Left ventricle myocardium inferior (tissue), 1 donor: ENCODE results near the gene MAX. TPM values are rescaled to one million over a fixed set of nuclear protein-coding genes. Genes with fewer than 3 reads are reported as not detected.

Experiments
- DNase-seq: peaks from one replicate; pipeline ENCODE4 v3.0.0-alpha.2; 2020
- H3K27ac ChIP-seq: fragments of 200-600 bp; replicated peaks from 2 replicates; pipeline ENCODE4 v1.8.0; 2021
- H3K27me3 ChIP-seq: fragments of 200-600 bp; 2 replicates; pipeline ENCODE4 v1.8.0; 2021; ENCODE audit warnings: low read depth
- H3K36me3 ChIP-seq: fragments of 200-600 bp; 2 replicates; pipeline ENCODE4 v1.8.0; 2021
- H3K4me1 ChIP-seq: fragments of 200-600 bp; 2 replicates; pipeline ENCODE4 v1.8.0; 2021
- H3K4me3 ChIP-seq: fragments of 200-600 bp; 2 replicates; pipeline ENCODE4 v1.8.0; 2021; ENCODE audit warnings: mild to moderate bottlenecking, moderate library complexity
- H3K9me3 ChIP-seq: fragments of 200-600 bp; replicated peaks from 2 replicates; pipeline ENCODE4 v1.8.0; 2021
- intact Hi-C: fragments of 100-400 bp; cut with micrococcal nuclease; formaldehyde crosslinking; loops from one replicate; pipeline ENCODE4 v1.11.0; 2022
- total RNA-seq: library from RNA; stranded (reverse); fragmentation: NEBNext Ultra II Directional; extraction: Animal tissue kit (Norgen Biotek cat#: 25700); gene quantifications from one replicate; pipeline ENCODE4 v1.2.1, GENCODE V29; 2021
- TF ChIP-seq, protein P1 (sequence below): fragments of 200-600 bp; IDR thresholded peaks from 2 replicates; pipeline ENCODE4 v1.8.0; 2021; ENCODE audit warnings: antibody characterized with exemption, mild to moderate bottlenecking, borderline replicate concordance
- donor health status: DM: no; HTN: yes; CAD: no; lungs with severe emphysema.

Gene MAX
- total RNA-seq, 1 donor from 2014 or later: 81.9 TPM

DNA sequence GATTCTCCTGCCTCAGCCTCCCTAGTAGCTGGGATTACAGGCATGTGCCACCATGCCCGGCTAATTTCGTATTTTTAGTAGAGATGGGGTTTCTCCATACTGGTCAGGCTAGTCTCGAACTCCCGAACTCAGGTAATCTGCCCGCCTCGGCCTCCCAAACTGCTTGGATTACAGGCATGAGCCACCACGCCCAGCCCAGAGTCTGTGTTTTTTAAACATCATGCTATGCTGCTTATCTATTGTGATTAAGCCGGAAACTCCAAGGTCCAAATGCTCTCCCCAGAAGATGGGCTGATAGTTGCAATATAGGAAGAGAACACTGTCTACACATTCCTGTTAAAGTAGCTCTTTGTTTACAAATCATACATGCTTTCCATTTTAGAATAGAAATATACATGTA is 30.5 kb upstream of the MAX start:
- TF ChIP-seq, protein P1, sequence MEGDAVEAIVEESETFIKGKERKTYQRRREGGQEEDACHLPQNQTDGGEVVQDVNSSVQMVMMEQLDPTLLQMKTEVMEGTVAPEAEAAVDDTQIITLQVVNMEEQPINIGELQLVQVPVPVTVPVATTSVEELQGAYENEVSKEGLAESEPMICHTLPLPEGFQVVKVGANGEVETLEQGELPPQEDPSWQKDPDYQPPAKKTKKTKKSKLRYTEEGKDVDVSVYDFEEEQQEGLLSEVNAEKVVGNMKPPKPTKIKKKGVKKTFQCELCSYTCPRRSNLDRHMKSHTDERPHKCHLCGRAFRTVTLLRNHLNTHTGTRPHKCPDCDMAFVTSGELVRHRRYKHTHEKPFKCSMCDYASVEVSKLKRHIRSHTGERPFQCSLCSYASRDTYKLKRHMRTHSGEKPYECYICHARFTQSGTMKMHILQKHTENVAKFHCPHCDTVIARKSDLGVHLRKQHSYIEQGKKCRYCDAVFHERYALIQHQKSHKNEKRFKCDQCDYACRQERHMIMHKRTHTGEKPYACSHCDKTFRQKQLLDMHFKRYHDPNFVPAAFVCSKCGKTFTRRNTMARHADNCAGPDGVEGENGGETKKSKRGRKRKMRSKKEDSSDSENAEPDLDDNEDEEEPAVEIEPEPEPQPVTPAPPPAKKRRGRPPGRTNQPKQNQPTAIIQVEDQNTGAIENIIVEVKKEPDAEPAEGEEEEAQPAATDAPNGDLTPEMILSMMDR: no peak
- H3K27ac ChIP-seq: no peak overlapping the region
- intact Hi-C loops: no loop called here
- no peak overlapping the region for H3K4me3 ChIP-seq
- H3K9me3 ChIP-seq: no peaks in the 10 kb centered on the region
- no peak for DNase-seq
- no peaks in the 10 kb centered on the region for H3K36me3 ChIP-seq
- no peaks in the 10 kb centered on the region for H3K27me3 ChIP-seq
- H3K4me1 ChIP-seq: peaks cover 4% of the 10 kb centered on the region

DNA sequence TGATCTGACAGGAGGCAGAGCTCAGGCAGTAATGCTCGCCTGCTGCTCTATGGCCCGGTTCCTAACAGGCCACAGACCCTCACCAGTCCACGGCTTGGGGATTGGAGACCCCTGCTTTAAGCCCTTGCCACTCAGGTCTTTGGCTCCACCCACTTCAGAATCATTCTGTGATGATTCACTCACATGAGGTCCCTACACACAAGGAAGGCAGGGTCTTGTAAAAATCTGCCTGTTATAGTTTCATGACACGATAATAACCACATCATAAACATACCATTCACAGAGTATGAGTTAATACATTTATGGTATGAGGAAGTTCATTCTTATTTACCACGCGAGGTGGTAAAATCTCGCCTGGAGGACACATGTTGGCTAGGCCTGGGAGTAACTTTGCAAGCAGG is 29.0 kb upstream of the MAX start:
- no peak overlapping the region for H3K4me3 ChIP-seq
- intact Hi-C loops: no loop called here
- H3K4me1 ChIP-seq: peaks cover 4% of the 10 kb centered on the region
- no peak for DNase-seq
- no peaks in the 10 kb centered on the region for H3K27me3 ChIP-seq
- no peaks in the 10 kb centered on the region for H3K36me3 ChIP-seq
- TF ChIP-seq, protein P1: no peak
- no peaks in the 10 kb centered on the region for H3K9me3 ChIP-seq
- H3K27ac ChIP-seq: no peak overlapping the region

DNA sequence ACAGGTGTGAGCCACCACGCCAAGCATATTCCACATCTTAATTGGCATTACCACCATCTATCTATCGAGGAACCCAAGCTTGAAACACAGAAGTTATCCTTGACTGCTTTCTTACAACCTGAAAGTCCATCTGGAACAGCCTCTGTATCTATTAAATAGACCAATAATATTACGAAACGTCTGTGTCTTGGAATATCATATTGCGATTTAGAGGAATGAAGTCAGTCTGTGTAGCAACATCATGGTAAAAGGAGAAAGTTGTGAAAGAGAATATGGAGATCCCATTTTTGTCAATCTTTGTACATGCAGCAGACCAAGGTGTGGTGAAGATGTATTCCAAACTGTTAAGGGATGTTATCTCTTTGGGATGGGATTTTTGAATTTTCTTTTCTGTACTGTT is 25.8 kb upstream of the MAX start:
- no peaks in the 10 kb centered on the region for H3K36me3 ChIP-seq
- no peak for DNase-seq
- intact Hi-C loops: no loop called here
- TF ChIP-seq, protein P1: no peak
- no peak overlapping the region for H3K4me3 ChIP-seq
- H3K9me3 ChIP-seq: no peaks in the 10 kb centered on the region
- no peak overlapping the region for H3K27ac ChIP-seq
- no peaks in the 10 kb centered on the region for H3K4me1 ChIP-seq
- no peaks in the 10 kb centered on the region for H3K27me3 ChIP-seq

DNA sequence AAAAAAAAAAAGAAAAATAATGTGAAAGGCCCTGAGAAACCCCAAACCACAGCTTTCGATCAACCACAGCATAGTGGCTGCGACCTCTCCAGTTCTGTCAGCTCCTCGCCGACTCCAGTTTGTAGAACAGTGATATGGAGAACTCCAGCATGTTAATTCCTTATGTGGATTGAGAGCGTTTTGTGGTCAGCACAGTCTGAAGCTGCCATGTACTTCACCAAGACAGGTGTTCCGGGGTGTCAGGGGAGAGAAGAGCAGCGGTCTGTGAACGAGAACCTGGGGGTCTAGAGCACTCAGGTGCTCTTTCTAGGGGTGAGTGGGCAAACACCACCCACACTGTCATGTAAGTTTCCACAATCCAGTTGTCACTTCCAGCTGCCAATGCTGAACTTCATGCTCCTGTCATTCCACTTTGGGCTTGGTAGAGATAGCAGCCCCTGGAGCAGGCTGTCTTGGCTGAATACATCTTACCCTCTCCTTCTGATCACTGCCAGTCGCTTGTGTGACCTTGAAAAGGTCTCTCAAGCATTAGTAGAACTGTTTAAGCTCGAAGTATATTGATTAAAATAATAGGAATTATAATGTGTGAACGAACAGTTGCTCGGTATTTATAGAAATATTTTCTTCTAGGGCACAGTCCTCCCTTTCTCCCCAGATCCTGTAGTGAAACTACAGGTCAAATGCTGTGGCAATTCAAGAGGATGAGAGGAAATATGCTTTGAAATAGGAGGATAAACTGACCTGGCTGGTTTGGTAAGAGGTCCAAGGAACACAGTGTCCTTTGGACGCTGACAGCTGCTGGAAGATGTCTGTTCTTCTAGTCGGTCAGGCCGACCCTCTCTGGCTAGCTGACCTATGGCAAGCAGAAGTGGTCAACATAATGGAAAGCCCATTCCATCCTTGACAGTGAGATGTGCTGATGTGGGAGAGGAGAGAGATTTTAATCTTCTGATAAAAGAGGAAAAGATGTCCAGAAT is 15.7 kb upstream of the MAX start:
- Histone ChIP-seq H3K4me3 (no peak overlapping the region), H3K36me3 (no peaks in the 10 kb centered on the region), H3K4me1 (peaks cover 10% of the 10 kb centered on the region), H3K27ac (peak overlapping the region; percentile 51), H3K9me3 (peaks cover 13% of the 10 kb centered on the region), H3K27me3 (no peaks in the 10 kb centered on the region)
- TF ChIP-seq, protein P1: no peak
- DNase-seq: no peak
- intact Hi-C loops: no loop called here

DNA sequence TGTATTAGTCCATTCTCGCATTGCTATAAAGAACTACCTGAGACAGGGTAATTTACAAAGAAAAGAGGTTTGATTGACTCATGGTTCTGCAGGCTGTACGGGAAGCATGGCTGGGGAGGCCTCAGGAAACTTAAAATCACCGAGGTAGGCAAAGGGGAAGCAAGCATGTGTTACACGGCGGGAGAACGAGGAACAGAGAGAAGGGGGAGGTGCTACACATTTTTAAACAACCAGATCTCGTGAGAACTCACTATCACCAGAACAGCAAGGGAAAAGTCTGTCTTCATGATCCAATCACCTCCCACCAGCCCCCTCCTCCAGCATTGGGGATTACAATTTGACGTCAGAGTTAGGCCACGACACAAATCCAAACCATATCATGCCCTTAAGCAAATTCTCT is 13.3 kb upstream of the MAX start:
- H3K36me3 ChIP-seq: no peaks in the 10 kb centered on the region
- intact Hi-C loops: no loop called here
- H3K27ac ChIP-seq: no peak overlapping the region
- DNase-seq: no peak
- H3K9me3 ChIP-seq: no peaks in the 10 kb centered on the region
- TF ChIP-seq, protein P1: no peak
- no peaks in the 10 kb centered on the region for H3K27me3 ChIP-seq
- peaks cover 10% of the 10 kb centered on the region for H3K4me1 ChIP-seq
- H3K4me3 ChIP-seq: no peak overlapping the region
